Activated T-cell treated with anti-CD3 and anti-CD28 coated beads, Interleukin-2, amount 50 U/mL, for 4 hours (primary cell): ENCODE measurements around the gene SLC35B2. TPM values are rescaled to one million over a fixed set of nuclear protein-coding genes. Genes with fewer than 3 reads are reported as not detected.
"Not testable (repeated sequence)": the region's sequence is repeated elsewhere in the genome, so short reads cannot be mapped to it uniquely, and the experiment has no call there.

Experiments
- ATAC-seq, 2 donors: fragments of 200-7000 bp; cut with Tn5 transposase; one replicate each; pipeline ENCODE4 v1.10.0; 2021
- DNase-seq: peaks from one replicate; pipeline ENCODE4 v3.0.0-alpha.2; 2020
- H3K27me3 Mint-ChIP-seq: one replicate; pipeline ENCODE4 v1.8.0; 2021; ENCODE audit warnings: low read depth, mixed read lengths
- H3K36me3 Mint-ChIP-seq: one replicate; pipeline ENCODE4 v1.8.0; 2022; ENCODE audit warnings: mixed read lengths; ENCODE audit not compliant: insufficient read depth
- H3K4me1 Mint-ChIP-seq: one replicate; pipeline ENCODE4 v1.8.0; 2021; ENCODE audit warnings: low read depth, mixed read lengths
- H3K4me3 Mint-ChIP-seq: one replicate; pipeline ENCODE4 v1.8.0; 2021; ENCODE audit warnings: mild to moderate bottlenecking, moderate library complexity, mixed read lengths
- H3K9me3 Mint-ChIP-seq: one replicate; pipeline ENCODE4 v1.8.0; 2021; ENCODE audit warnings: mixed read lengths
- total RNA-seq, 3 donors: library from RNA; stranded (reverse); gene quantifications; one replicate each; pipeline ENCODE4 v1.2.1, GENCODE V29; 2021

The SLC35B2 gene
- total RNA-seq, 3 donors from 2014 or later = 35.0 to 42.5 (median 40.8) TPM

DNA sequence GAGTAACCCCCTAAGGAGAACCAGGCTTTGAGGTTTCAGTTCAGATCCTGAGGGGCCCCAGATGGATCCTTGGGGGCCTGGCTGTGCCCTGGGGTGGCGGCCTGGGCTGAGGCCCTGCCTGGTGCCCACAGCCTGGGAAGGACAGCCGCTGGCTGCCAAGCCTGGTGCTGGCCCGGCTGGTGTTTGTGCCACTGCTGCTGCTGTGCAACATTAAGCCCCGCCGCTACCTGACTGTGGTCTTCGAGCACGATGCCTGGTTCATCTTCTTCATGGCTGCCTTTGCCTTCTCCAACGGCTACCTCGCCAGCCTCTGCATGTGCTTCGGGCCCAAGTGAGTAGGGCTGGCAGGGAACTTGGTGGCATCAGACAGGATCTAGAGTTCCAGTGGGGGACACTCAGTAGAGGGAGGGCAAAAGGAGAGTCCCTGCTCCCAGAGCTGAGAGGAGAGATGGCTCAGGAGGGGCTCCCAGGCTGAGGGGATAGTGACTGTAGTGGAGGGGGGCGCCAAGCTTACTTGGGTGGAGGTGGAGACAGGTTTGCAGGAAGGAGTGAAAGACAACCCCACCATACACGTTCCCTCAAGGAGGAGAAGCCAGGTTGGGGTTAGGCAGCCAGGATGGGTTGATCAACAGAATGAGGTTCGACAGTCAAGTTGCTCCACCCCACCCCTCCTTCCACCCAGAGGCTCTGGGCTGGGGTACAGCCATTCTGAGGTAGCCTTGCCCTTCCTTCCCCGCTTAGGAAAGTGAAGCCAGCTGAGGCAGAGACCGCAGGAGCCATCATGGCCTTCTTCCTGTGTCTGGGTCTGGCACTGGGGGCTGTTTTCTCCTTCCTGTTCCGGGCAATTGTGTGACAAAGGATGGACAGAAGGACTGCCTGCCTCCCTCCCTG is 24.4 kb downstream of the SLC35B2 start:
- H3K4me1 Mint-ChIP-seq = peaks cover 9% of the 10 kb centered on the region
- no peak for DNase-seq
- ATAC-seq = no peak
- no peaks in the 10 kb centered on the region for H3K27me3 Mint-ChIP-seq
- no peaks in the 10 kb centered on the region for H3K9me3 Mint-ChIP-seq
- H3K4me3 Mint-ChIP-seq = no peak overlapping the region
- H3K36me3 Mint-ChIP-seq = peaks cover 27% of the 10 kb centered on the region

GRCh38 chr6:44231426-44231825 is 25.9 kb downstream of the SLC35B2 start:
- not testable (repeated sequence) for H3K4me1 Mint-ChIP-seq, H3K9me3 Mint-ChIP-seq, H3K4me3 Mint-ChIP-seq, H3K27me3 Mint-ChIP-seq, ATAC-seq, DNase-seq
- peaks cover 27% of the 10 kb centered on the region for H3K36me3 Mint-ChIP-seq

DNA sequence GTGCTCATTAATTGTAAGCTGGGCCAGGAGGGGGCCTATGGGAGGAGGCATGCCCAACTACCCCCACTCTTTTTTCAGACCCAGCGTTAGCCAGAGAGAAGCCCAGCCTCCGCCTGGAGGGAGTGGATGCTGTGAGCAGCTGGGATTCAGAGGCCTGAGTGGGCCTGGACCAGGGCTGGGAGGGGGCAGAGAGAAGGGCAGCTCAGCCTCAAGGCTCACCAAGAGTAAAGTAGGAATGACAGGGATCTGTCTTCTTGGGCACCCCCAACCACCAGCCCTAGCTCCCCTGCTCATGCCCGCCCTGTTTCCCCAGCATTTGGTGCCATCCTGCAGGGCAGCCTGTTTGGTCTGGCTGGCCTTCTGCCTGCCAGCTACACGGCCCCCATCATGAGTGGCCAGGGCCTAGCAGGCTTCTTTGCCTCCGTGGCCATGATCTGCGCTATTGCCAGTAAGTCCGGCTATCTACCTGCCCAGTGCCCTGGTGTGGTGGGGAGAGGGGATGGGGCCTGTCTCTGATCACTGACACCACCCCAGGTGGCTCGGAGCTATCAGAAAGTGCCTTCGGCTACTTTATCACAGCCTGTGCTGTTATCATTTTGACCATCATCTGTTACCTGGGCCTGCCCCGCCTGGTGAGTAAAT is 27.2 kb downstream of the SLC35B2 start:
- Mint-ChIP-seq H3K4me3 (no peak overlapping the region), H3K9me3 (no peaks in the 10 kb centered on the region), H3K36me3 (peaks cover 23% of the 10 kb centered on the region), H3K4me1 (peaks cover 2% of the 10 kb centered on the region), H3K27me3 (no peaks in the 10 kb centered on the region)
- ATAC-seq (no peak), DNase-seq (no peak)

- no peak for DNase-seq
- Mint-ChIP-seq H3K4me1 (peaks cover 8% of the 10 kb centered on the region), H3K27me3 (no peaks in the 10 kb centered on the region), H3K4me3 (no peak overlapping the region), H3K9me3 (no peaks in the 10 kb centered on the region), H3K36me3 (peaks cover 25% of the 10 kb centered on the region)
- ATAC-seq = no peak
Observed at GRCh38 chr6:44229376-44230033, 27.8 kb downstream of the SLC35B2 start.

- H3K4me3 Mint-ChIP-seq = no peak overlapping the region
- H3K36me3 Mint-ChIP-seq = peaks cover 27% of the 10 kb centered on the region
- no peaks in the 10 kb centered on the region for H3K9me3 Mint-ChIP-seq
- ATAC-seq = no peak
- peaks cover 13% of the 10 kb centered on the region for H3K4me1 Mint-ChIP-seq
- H3K27me3 Mint-ChIP-seq = no peaks in the 10 kb centered on the region
- no peak for DNase-seq
Observed at GRCh38 chr6:44228836-44229235, 28.5 kb downstream of the SLC35B2 start.

DNA sequence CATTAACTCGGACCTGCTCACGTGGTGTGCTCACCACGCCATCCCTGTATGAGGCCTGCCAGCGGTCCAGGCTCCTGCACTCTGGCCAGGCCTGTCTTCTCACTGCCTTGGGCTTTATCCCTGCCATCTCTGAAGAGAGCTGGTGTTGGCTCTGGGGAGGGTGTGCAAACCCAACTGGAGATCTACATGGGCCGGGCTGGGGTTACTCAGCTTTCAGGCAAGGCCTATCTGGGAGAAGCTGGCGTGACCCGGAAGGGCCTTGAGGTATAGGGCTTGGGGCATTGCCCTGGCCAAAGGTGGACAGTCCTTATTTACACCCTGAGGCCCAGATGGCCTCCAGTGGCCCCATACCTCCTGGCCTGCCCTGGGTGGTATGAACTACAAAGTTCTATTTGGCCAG is 28.9 kb downstream of the SLC35B2 start:
- Mint-ChIP-seq H3K27me3 (no peaks in the 10 kb centered on the region), H3K9me3 (no peaks in the 10 kb centered on the region), H3K4me1 (peaks cover 13% of the 10 kb centered on the region), H3K36me3 (peaks cover 24% of the 10 kb centered on the region), H3K4me3 (no peak overlapping the region)
- ATAC-seq (no peak), DNase-seq (no peak)

DNA sequence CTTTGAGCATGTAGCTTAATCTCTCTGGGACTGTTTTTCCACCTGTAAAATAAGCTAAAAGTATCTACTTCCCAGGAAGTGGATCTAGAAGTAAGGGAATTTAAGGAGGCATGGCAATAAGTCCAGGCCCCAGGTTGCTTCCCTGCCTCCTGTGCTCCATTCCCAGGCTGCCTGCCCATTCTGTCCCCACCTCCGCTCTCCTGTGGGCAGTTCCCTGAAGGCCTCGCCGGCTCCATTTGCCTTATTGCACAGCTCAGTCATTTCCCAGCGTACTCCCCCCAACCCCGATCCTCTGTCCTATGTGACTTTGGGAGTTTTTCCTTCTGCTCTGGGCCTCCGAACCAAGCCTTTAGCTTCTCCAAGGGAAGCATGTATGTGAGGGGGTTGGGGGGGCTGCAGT is 29.3 kb downstream of the SLC35B2 start:
- H3K36me3 Mint-ChIP-seq = peaks cover 23% of the 10 kb centered on the region
- H3K4me3 Mint-ChIP-seq = no peak overlapping the region
- H3K4me1 Mint-ChIP-seq = peaks cover 15% of the 10 kb centered on the region
- ATAC-seq (no peak), DNase-seq (no peak)
- no peaks in the 10 kb centered on the region for H3K9me3 Mint-ChIP-seq
- no peaks in the 10 kb centered on the region for H3K27me3 Mint-ChIP-seq

DNA sequence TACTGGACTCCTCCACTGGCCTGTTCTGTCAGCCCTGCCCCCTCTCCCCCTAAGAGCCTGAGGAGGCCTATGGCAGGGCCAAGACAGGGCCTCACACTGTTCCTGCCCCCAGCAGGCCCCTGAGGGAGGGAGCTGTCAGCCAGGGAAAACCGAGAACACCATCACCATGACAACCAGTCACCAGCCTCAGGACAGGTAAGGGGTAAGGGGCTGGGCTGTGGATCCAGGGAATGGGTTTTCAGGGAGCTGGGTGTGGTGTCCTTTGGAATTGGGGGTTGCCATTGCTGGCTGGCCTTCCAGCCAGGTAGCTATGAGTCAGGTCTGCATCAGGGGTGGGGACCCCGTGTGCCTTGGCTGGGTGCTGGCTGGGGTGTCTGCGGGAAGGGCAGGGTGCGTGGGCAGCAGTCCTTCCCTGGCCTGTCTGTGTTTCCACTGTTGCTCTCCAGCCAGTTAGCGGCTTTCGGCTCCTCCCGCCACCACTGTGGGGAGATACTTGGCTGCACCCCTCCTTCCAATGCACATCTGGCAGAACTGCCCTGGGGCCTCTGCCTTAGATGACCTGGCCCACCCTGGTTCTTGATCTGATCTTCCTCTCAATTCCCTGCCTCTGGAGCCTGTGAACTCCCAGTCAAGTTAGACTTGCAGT is 30.1 kb downstream of the SLC35B2 start:
- H3K9me3 Mint-ChIP-seq = no peaks in the 10 kb centered on the region
- DNase-seq (no peak), ATAC-seq (no peak)
- peaks cover 21% of the 10 kb centered on the region for H3K4me1 Mint-ChIP-seq
- H3K27me3 Mint-ChIP-seq = no peaks in the 10 kb centered on the region
- peaks cover 21% of the 10 kb centered on the region for H3K36me3 Mint-ChIP-seq
- no peak overlapping the region for H3K4me3 Mint-ChIP-seq

DNA sequence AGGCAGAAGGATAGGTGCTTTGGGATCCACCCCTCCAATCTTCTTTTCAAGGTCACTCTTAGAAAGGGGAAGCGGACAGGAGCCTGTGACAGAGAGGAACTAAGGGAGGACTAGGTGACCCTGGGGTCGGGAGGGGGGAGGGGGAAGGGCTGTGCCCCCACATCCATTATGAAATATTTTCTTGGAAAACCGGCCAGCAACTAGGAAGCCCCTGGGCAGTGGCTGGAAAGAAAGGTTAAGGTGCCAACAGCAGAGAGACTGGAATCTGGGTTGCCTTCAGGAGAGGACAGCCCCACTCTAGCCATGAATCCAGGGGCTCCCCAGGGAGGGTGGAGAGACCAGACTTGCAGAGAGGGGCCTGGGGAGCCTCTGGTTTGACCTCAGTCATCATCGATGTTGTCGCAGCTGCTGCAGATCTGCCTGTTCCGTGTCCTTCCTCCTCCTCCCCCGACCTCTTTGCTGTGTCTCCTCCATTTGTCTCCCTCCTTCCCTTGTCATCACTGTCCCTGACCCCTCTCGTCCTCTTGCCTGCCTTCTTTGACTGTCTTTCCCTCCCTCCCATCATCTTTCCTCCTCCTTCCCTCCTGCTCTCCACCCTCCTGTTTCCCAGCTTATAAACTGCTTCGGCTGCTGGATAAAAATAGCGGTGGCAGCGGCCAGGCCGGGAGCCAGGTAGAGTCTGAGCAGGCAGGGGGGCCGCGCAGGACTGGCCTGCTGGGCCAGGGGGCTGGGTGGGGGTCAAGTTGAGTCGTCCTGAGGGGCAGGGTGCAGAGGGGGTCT is 30.8 kb downstream of the SLC35B2 start:
- no peak for ATAC-seq
- Mint-ChIP-seq H3K4me1 (peaks cover 26% of the 10 kb centered on the region), H3K4me3 (no peak overlapping the region), H3K9me3 (no peaks in the 10 kb centered on the region), H3K36me3 (peaks cover 17% of the 10 kb centered on the region), H3K27me3 (no peaks in the 10 kb centered on the region)
- DNase-seq = no peak

DNA sequence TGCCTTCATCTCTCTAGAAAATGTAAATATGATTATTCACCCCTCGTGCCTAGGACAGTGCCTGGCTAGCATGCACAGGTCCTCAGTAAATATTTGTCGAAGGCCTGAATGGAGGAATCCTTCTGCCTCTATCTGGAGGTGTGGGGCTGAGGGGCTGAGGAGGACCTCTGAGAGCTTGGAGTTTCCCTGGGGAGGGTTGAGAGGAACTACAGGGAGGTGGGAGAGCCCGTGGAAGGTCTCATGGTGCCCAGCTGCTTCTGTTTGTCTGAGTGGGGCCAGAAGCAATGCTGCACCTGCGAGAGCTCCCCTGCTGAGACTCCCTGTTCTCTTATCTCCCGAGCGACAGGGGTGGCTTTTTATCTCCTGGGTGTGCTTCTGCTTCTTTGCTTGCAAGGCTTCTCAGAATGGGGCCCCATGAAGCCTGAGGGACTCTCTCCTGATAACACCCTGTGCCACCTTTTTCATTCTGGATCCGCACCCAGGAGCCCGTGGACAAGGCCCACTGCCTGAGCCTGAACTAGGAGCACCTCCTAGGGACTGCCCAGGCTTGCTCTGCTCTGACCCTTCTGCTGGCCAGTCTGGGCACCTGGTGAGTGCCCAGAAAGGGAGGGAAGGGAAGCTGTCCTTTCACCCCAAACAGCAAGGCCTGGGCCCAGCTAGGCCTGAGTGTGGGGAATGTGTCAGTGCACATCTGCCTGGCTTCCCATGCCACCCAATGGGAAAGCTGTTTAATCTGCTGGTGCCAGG is 31.6 kb downstream of the SLC35B2 start:
- Mint-ChIP-seq H3K9me3 (no peaks in the 10 kb centered on the region), H3K36me3 (peaks cover 12% of the 10 kb centered on the region), H3K4me1 (peaks cover 30% of the 10 kb centered on the region), H3K27me3 (no peaks in the 10 kb centered on the region), H3K4me3 (peak overlapping the region; percentile 24)
- no peak for ATAC-seq
- DNase-seq = no peak

- Mint-ChIP-seq H3K27me3 (peaks cover 1% of the 10 kb centered on the region), H3K4me3 (peak overlapping the region; percentile 90), H3K36me3 (peaks cover 8% of the 10 kb centered on the region), H3K9me3 (no peaks in the 10 kb centered on the region), H3K4me1 (peaks cover 30% of the 10 kb centered on the region)
- DNase-seq (no peak), ATAC-seq (no peak)
Observed at GRCh38 chr6:44224965-44225305, 32.4 kb downstream of the SLC35B2 start.

- Mint-ChIP-seq H3K9me3 (no peaks in the 10 kb centered on the region), H3K4me1 (peaks cover 30% of the 10 kb centered on the region), H3K36me3 (peaks cover 8% of the 10 kb centered on the region), H3K27me3 (peaks cover 4% of the 10 kb centered on the region), H3K4me3 (peak overlapping the region; percentile 90)
- ATAC-seq (peak; percentile 10 to 29), DNase-seq (no peak)
Observed at GRCh38 chr6:44224029-44224964, 33.0 kb downstream of the SLC35B2 start.
